ENCODE measurements around the gene PTPA. TPM values are rescaled to one million over a fixed set of nuclear protein-coding genes. Genes with fewer than 3 reads are reported as not detected.

The PTPA gene
- total RNA-seq, 1 donor from 2014 or later = 66.8 TPM

- Histone ChIP-seq H3K27me3 (ENCODE audit: control insufficient read depth in 3 of 3, insufficient read depth in 3 of 3, low read length in 3 of 3) (no peaks in the 10 kb centered on the region), H3K36me3 (ENCODE audit: control insufficient read depth in 3 of 3, insufficient read depth in 3 of 3, low read length in 3 of 3) (peaks cover 29 to 44% (median 42%) of the 10 kb centered on the region in 3 donors), H3K4me3 (ENCODE audit: low read length in 3 of 3) (no peak overlapping the region), H3K9ac (ENCODE audit: low read depth in 1 of 3, low read length in 3 of 3) (peak overlapping the region in 2 of 3 donors; percentile 16 to 64), H3K27ac (ENCODE audit: low read depth, low read length) (no peak overlapping the region), H3K4me1 (ENCODE audit: control insufficient read depth in 3 of 3, insufficient read depth in 3 of 3, low read length in 3 of 3) (peaks cover 14 to 17% (median 15%) of the 10 kb centered on the region in 3 donors), H3K9me3 (ENCODE audit: control insufficient read depth in 3 of 3, low read length in 3 of 3) (no peaks in the 10 kb centered on the region)
Measured at GRCh38 chr9:129131300-129132145, 20.3 kb downstream of the PTPA start.

- H3K4me3 ChIP-seq (ENCODE audit: low read length in 3 of 3) = no peak overlapping the region
- H3K27ac ChIP-seq (ENCODE audit: low read depth, low read length) = no peak overlapping the region
- no peak overlapping the region for H3K9ac ChIP-seq (ENCODE audit: low read depth in 1 of 3, low read length in 3 of 3)
- H3K4me1 ChIP-seq (ENCODE audit: control insufficient read depth in 3 of 3, insufficient read depth in 3 of 3, low read length in 3 of 3) = peaks cover 9 to 19% (median 12%) of the 10 kb centered on the region in 3 donors
- no peaks in the 10 kb centered on the region for H3K9me3 ChIP-seq (ENCODE audit: control insufficient read depth in 3 of 3, low read length in 3 of 3)
- no peaks in the 10 kb centered on the region for H3K27me3 ChIP-seq (ENCODE audit: control insufficient read depth in 3 of 3, insufficient read depth in 3 of 3, low read length in 3 of 3)
- H3K36me3 ChIP-seq (ENCODE audit: control insufficient read depth in 3 of 3, insufficient read depth in 3 of 3, low read length in 3 of 3) = peaks cover 37 to 50% (median 43%) of the 10 kb centered on the region in 3 donors
Measured at GRCh38 chr9:129133082-129133481, 21.9 kb downstream of the PTPA start.

DNA sequence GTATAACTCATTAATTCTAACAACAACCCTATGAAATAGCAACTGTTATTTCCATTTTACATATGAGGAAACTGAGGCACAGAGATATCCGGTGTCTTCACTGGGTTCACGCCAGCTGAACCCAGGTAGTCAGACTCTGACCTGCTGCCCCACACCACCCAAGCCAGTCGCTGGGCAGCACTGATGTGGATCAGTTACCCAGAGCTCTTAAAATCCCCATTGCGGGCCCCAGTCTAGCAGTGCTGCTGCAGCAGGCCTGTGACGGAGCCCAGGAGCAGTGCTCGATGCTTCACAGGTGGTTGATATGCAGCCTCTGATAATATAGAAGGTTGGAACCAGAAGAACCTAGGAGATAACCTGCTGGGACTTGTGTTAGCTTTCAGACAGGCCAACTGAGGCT, 24.3 kb downstream of the PTPA start:
- peaks cover 23 to 42% (median 30%) of the 10 kb centered on the region in 3 donors for H3K36me3 ChIP-seq (ENCODE audit: control insufficient read depth in 3 of 3, insufficient read depth in 3 of 3, low read length in 3 of 3)
- no peak overlapping the region for H3K4me3 ChIP-seq (ENCODE audit: low read length in 3 of 3)
- no peak overlapping the region for H3K27ac ChIP-seq (ENCODE audit: low read depth, low read length)
- H3K27me3 ChIP-seq (ENCODE audit: control insufficient read depth in 3 of 3, insufficient read depth in 3 of 3, low read length in 3 of 3) = no peaks in the 10 kb centered on the region
- H3K4me1 ChIP-seq (ENCODE audit: control insufficient read depth in 3 of 3, insufficient read depth in 3 of 3, low read length in 3 of 3) = peaks cover 28 to 38% (median 32%) of the 10 kb centered on the region in 3 donors
- no peak overlapping the region for H3K9ac ChIP-seq (ENCODE audit: low read depth in 1 of 3, low read length in 3 of 3)
- H3K9me3 ChIP-seq (ENCODE audit: control insufficient read depth in 3 of 3, low read length in 3 of 3) = no peaks in the 10 kb centered on the region

- Histone ChIP-seq H3K9me3 (ENCODE audit: control insufficient read depth in 3 of 3, low read length in 3 of 3) (no peaks in the 10 kb centered on the region), H3K27me3 (ENCODE audit: control insufficient read depth in 3 of 3, insufficient read depth in 3 of 3, low read length in 3 of 3) (no peaks in the 10 kb centered on the region), H3K4me3 (ENCODE audit: low read length in 3 of 3) (no peak overlapping the region), H3K27ac (ENCODE audit: low read depth, low read length) (no peak overlapping the region), H3K36me3 (ENCODE audit: control insufficient read depth in 3 of 3, insufficient read depth in 3 of 3, low read length in 3 of 3) (peaks cover 14 to 36% (median 22%) of the 10 kb centered on the region in 3 donors), H3K9ac (ENCODE audit: low read depth in 1 of 3, low read length in 3 of 3) (no peak overlapping the region), H3K4me1 (ENCODE audit: control insufficient read depth in 3 of 3, insufficient read depth in 3 of 3, low read length in 3 of 3) (peaks cover 37 to 45% (median 39%) of the 10 kb centered on the region in 3 donors)
Measured at GRCh38 chr9:129136446-129137035, 25.3 kb downstream of the PTPA start.

GRCh38 chr9:129137292-129138143, 26.3 kb downstream of the PTPA start:
- Histone ChIP-seq H3K9ac (ENCODE audit: low read depth in 1 of 3, low read length in 3 of 3) (peak overlapping the region; percentile 82 to 100 (median 95)), H3K27me3 (ENCODE audit: control insufficient read depth in 3 of 3, insufficient read depth in 3 of 3, low read length in 3 of 3) (no peaks in the 10 kb centered on the region), H3K4me1 (ENCODE audit: control insufficient read depth in 3 of 3, insufficient read depth in 3 of 3, low read length in 3 of 3) (peaks cover 41 to 50% (median 43%) of the 10 kb centered on the region in 3 donors), H3K4me3 (ENCODE audit: low read length in 3 of 3) (peak overlapping the region in 1 of 3 donors; percentile 79), H3K27ac (ENCODE audit: low read depth, low read length) (peak overlapping the region; percentile 100), H3K36me3 (ENCODE audit: control insufficient read depth in 3 of 3, insufficient read depth in 3 of 3, low read length in 3 of 3) (peaks cover 16 to 32% (median 22%) of the 10 kb centered on the region in 3 donors), H3K9me3 (ENCODE audit: control insufficient read depth in 3 of 3, low read length in 3 of 3) (no peaks in the 10 kb centered on the region)

- peaks cover 22 to 31% (median 24%) of the 10 kb centered on the region in 3 donors for H3K36me3 ChIP-seq (ENCODE audit: control insufficient read depth in 3 of 3, insufficient read depth in 3 of 3, low read length in 3 of 3)
- peak overlapping the region in 2 of 3 donors; percentile 52 to 79 for H3K4me3 ChIP-seq (ENCODE audit: low read length in 3 of 3)
- H3K27ac ChIP-seq (ENCODE audit: low read depth, low read length) = peak overlapping the region; percentile 100
- peaks cover 47 to 56% (median 49%) of the 10 kb centered on the region in 3 donors for H3K4me1 ChIP-seq (ENCODE audit: control insufficient read depth in 3 of 3, insufficient read depth in 3 of 3, low read length in 3 of 3)
- H3K9me3 ChIP-seq (ENCODE audit: control insufficient read depth in 3 of 3, low read length in 3 of 3) = no peaks in the 10 kb centered on the region
- peak overlapping the region; percentile 82 to 100 (median 95) for H3K9ac ChIP-seq (ENCODE audit: low read depth in 1 of 3, low read length in 3 of 3)
- no peaks in the 10 kb centered on the region for H3K27me3 ChIP-seq (ENCODE audit: control insufficient read depth in 3 of 3, insufficient read depth in 3 of 3, low read length in 3 of 3)
Measured at GRCh38 chr9:129138144-129138462, 26.9 kb downstream of the PTPA start.

DNA sequence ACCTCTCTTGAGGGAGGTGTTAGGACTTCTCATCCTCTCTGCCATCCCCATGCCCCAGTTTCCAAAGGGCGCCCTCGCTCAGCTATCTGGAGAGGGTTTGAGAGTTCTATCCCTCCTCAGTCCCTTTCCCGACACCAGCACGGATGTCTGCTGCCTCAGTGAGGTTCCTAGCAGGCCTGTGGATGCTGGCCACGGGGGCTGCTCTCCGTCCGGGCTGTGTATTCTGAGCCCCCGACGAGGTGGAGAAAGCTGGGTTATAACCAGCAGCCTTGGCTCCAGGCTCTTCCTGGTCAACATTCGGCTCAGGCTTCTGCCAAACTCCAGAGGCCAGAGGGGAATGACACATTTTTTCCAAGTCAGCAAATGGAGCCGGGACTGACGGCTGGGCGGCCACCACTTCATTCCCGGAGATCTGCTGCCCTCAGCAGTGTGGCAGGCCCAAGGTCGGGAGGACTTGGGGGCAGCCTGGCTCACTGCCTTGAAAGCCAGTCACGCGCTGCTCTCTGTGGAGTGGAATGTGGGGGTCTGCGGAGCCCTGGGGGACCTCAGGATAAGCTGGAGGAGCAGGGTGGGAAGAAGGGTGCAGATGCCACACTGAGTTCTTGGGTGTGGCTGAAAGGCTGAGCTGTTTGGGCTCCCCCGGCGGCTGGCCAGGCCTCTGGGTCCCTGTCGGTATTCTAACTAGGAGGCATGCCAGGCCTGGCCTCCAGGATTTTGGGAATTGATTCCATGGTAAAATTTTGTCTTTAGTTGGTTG, 27.4 kb downstream of the PTPA start:
- H3K27ac ChIP-seq (ENCODE audit: low read depth, low read length) = peak overlapping the region; percentile 100
- H3K27me3 ChIP-seq (ENCODE audit: control insufficient read depth in 3 of 3, insufficient read depth in 3 of 3, low read length in 3 of 3) = no peaks in the 10 kb centered on the region
- H3K4me3 ChIP-seq (ENCODE audit: low read length in 3 of 3) = peak overlapping the region; percentile 52 to 88 (median 79)
- peak overlapping the region; percentile 82 to 100 (median 95) for H3K9ac ChIP-seq (ENCODE audit: low read depth in 1 of 3, low read length in 3 of 3)
- H3K36me3 ChIP-seq (ENCODE audit: control insufficient read depth in 3 of 3, insufficient read depth in 3 of 3, low read length in 3 of 3) = peaks cover 22 to 28% (median 23%) of the 10 kb centered on the region in 3 donors
- H3K4me1 ChIP-seq (ENCODE audit: control insufficient read depth in 3 of 3, insufficient read depth in 3 of 3, low read length in 3 of 3) = peaks cover 52 to 61% (median 54%) of the 10 kb centered on the region in 3 donors
- no peaks in the 10 kb centered on the region for H3K9me3 ChIP-seq (ENCODE audit: control insufficient read depth in 3 of 3, low read length in 3 of 3)

DNA sequence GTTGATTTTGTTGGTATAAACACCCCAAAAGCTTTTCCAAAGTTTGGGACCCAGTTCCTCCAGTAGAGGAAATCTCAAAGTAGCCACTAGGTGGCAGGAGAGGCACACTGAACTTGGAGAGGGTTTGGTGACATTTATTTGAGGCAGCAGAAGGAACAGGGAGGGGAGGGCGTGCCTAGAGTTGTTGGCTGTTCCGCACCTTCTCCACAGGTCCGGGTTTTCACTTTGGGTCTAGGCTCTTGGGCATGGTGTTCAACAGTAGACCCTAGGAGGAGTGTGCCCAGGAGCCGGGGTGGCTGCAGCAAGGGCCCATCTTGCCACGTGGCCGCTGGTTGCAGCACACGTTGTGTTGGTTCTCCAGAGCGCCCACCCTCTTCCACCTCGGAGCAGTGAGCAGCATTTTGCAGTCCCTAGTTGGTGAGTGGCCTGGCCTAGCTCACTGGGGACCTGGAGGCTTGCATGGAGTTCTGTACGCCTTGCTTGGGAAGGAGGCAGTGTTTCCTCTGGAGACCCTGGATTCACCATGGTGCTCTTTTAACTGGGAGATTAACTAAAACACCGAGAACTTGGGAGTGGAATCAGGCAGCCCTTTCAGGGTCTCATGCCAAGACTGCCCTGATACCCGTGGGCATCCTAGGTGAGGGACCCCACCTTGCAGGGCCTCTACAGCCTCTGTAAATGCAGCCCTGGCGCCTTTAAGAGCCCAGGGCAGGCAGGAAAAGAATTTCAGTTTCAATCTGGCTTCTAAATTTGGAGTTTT, 28.2 kb downstream of the PTPA start:
- Histone ChIP-seq H3K27me3 (ENCODE audit: control insufficient read depth in 3 of 3, insufficient read depth in 3 of 3, low read length in 3 of 3) (no peaks in the 10 kb centered on the region), H3K27ac (ENCODE audit: low read depth, low read length) (peak overlapping the region; percentile 100), H3K9ac (ENCODE audit: low read depth in 1 of 3, low read length in 3 of 3) (peak overlapping the region; percentile 95 to 100 (median 99)), H3K4me3 (ENCODE audit: low read length in 3 of 3) (peak overlapping the region; percentile 79 to 88 (median 88)), H3K4me1 (ENCODE audit: control insufficient read depth in 3 of 3, insufficient read depth in 3 of 3, low read length in 3 of 3) (peaks cover 58 to 68% (median 61%) of the 10 kb centered on the region in 3 donors), H3K9me3 (ENCODE audit: control insufficient read depth in 3 of 3, low read length in 3 of 3) (no peaks in the 10 kb centered on the region), H3K36me3 (ENCODE audit: control insufficient read depth in 3 of 3, insufficient read depth in 3 of 3, low read length in 3 of 3) (peaks cover 24 to 33% (median 27%) of the 10 kb centered on the region in 3 donors)

Data from skeletal muscle tissue (tissue), 4 donors.